ENCODE measurements around the gene ZNF469.
A peak's percentile ranks its signal among the peaks of the same experiment; 100 is the strongest.

Gene ZNF469

GRCh38 chr16:88389621-88390160, 6.9 kb downstream of the ZNF469 start:
- DNase-seq (ENCODE audit: low read depth in 2 of 2): peak in 1 of 2 donors; percentile 34
- no peak for TF ChIP-seq CTCF (IDR thresholded peaks at IDR 0.05; ENCODE audit: low read depth, low read length)
- H3K4me3 ChIP-seq (replicated peaks in 1 of 2; ENCODE audit: low read depth in 2 of 2, low read length in 2 of 2): no peak overlapping the region

DNA sequence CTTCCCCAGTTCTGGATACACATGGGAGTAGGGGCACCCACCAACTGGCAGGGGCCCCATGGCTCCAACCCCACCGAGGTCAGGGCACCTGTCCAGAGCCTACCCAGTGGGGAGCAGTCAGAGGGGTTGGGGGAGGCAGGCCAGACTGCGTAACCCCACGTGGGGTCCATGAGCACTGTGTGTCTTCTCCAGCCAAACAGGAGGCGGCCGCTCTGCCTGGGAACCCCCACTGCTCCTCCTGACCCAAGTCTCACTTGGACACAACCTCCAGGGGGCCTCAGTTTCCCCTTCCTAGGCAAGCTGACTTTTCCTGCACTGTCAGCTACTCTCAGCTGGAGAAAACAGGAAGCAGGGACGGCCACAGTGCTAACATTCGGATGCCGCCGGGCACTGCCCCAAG, 7.5 kb downstream of the ZNF469 start:
- TF ChIP-seq CTCF (IDR thresholded peaks at IDR 0.05; ENCODE audit: low read depth, low read length): no peak
- DNase-seq (ENCODE audit: low read depth in 2 of 2): no peak
- no peak overlapping the region for H3K4me3 ChIP-seq (replicated peaks in 1 of 2; ENCODE audit: low read depth in 2 of 2, low read length in 2 of 2)

DNA sequence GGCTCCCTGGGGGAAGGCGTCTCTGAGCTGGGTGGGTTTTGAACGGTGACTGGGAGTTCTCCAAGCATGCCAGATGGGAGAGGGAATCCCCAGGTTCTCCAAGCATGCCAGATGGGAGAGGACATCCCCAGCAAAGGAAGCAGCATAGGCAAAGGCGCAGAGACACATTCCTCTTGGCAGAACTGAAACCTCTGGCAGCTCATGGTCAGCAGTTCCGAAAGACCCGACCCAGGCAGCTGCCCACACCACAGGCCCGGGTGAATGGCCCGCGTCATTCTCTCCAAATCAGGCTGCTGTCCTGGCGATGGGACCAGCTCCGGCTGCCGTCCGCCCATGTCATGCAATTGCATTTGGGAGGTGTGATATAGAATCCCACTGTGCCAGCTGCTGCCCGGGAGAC, 8.0 kb downstream of the ZNF469 start:
- no peak for DNase-seq (ENCODE audit: low read depth in 2 of 2)
- TF ChIP-seq CTCF (IDR thresholded peaks at IDR 0.05; ENCODE audit: low read depth, low read length): no peak
- H3K4me3 ChIP-seq (replicated peaks in 1 of 2; ENCODE audit: low read depth in 2 of 2, low read length in 2 of 2): no peak overlapping the region

- no peak for TF ChIP-seq CTCF (IDR thresholded peaks at IDR 0.05; ENCODE audit: low read depth, low read length)
- no peak for DNase-seq (ENCODE audit: low read depth in 2 of 2)
Observed at GRCh38 chr16:88391144-88391850, 8.5 kb downstream of the ZNF469 start.

GRCh38 chr16:88392111-88392510, 9.4 kb downstream of the ZNF469 start:
- no peak for TF ChIP-seq CTCF (IDR thresholded peaks at IDR 0.05; ENCODE audit: low read depth, low read length)
- no peak for DNase-seq (ENCODE audit: low read depth in 2 of 2)
- H3K4me3 ChIP-seq (replicated peaks in 1 of 2; ENCODE audit: low read depth in 2 of 2, low read length in 2 of 2): no peak overlapping the region

More at GRCh38 chr16:88391144-88391850, 8.5 kb downstream of the ZNF469 start:
- no peak overlapping the region for H3K4me3 ChIP-seq (replicated peaks in 1 of 2; ENCODE audit: low read depth in 2 of 2, low read length in 2 of 2)

DNA sequence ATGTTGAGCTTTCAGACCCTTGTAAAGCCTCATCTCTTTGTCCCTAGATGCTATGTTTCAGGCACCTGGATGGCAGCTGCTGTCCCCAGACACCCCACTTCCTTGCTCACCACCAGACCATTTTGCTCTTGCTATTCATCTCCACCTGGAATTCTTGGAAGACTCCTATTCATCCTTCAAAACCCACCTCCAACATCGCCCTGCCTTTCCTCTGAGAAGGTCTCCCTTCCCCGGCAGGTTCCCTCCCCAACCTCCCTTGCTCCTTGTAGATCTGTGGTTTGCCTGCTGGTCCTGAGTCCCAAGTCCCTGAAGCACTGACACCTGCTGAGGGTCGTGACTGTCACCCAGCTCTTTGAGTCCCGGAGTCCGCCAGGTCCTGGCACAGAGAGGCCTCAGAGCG, 9.9 kb downstream of the ZNF469 start:
- no peak for DNase-seq (ENCODE audit: low read depth in 2 of 2)
- H3K4me3 ChIP-seq (replicated peaks in 1 of 2; ENCODE audit: low read depth in 2 of 2, low read length in 2 of 2): no peak overlapping the region
- no peak for TF ChIP-seq CTCF (IDR thresholded peaks at IDR 0.05; ENCODE audit: low read depth, low read length)

Data from cardiac fibroblast (primary cell).